Activated CD4-positive, alpha-beta T cell treated with anti-CD3 and anti-CD28 coated beads, Interleukin-2, amount 10 ng/mL, durations not matched to agents 7 days and 5 days (primary cell): Measurements from ENCODE around the gene KIF25. TPM values are rescaled to one million over a fixed set of nuclear protein-coding genes. Genes with fewer than 3 reads are reported as not detected.

Experiments used
- CTCF ChIA-PET: fragments of 350-600 bp; sonication (Branson Sonifier 250); formaldehyde crosslinking; loops from one replicate; lab custom pipeline; 2021; ENCODE audit warnings: antibody characterized with exemption; lab: Charles Lee
- POLR2A ChIA-PET: fragments of 350-600 bp; sonication (Branson Sonifier 250); formaldehyde crosslinking; loops from one replicate; lab custom pipeline; 2021; ENCODE audit warnings: antibody characterized with exemption; lab: Charles Lee
- DNase-seq: peaks from one replicate; pipeline ENCODE4 v3.0.0-alpha.2; 2020
- H3K27ac Mint-ChIP-seq: one replicate; pipeline ENCODE4 v1.8.0; 2021; ENCODE audit warnings: mild to moderate bottlenecking, moderate library complexity, mixed read lengths
- H3K27me3 Mint-ChIP-seq: one replicate; pipeline ENCODE4 v1.8.0; 2021; ENCODE audit warnings: mixed read lengths
- H3K36me3 Mint-ChIP-seq: one replicate; pipeline ENCODE4 v1.8.0; 2021; ENCODE audit warnings: low read depth, mixed read lengths
- H3K4me1 Mint-ChIP-seq: one replicate; pipeline ENCODE4 v1.8.0; 2021; ENCODE audit warnings: mixed read lengths
- H3K4me3 Mint-ChIP-seq: one replicate; pipeline ENCODE4 v1.8.0; 2021; ENCODE audit warnings: mild to moderate bottlenecking, moderate library complexity, mixed read lengths
- H3K9me3 Mint-ChIP-seq: one replicate; pipeline ENCODE4 v1.8.0; 2021; ENCODE audit warnings: mixed read lengths
- total RNA-seq, 2 experiments: library from RNA; stranded (reverse); gene quantifications; one replicate each; pipeline ENCODE4 v1.2.3, GENCODE V29; 2021

Gene KIF25
- total RNA-seq, result not detected

GRCh38 chr6:167997642-167998041 lies at the start of gene KIF25:
KIF25 (plus strand) TSS chr6:167997671; CDS start chr6:168029586, 31,915 bp downstream.
- no peaks in the 10 kb centered on the region for H3K9me3 Mint-ChIP-seq
- no peaks in the 10 kb centered on the region for H3K27me3 Mint-ChIP-seq
- DNase-seq, result no peak
- POLR2A ChIA-PET, result no interaction called here
- no peak within 1 kb of the TSS for H3K27ac Mint-ChIP-seq
- H3K4me1 Mint-ChIP-seq, result no peaks in the 10 kb centered on the region
- no peak within 1 kb of the TSS for H3K4me3 Mint-ChIP-seq
- no peaks in the 10 kb centered on the region for H3K36me3 Mint-ChIP-seq
- CTCF ChIA-PET, result no interaction called here

GRCh38 chr6:167947716-167948115 lies 49.8 kb upstream of the KIF25 start:
- no peaks in the 10 kb centered on the region for H3K4me1 Mint-ChIP-seq
- peaks cover 2% of the 10 kb centered on the region for H3K27me3 Mint-ChIP-seq
- DNase-seq, result no peak
- no peak overlapping the region for H3K27ac Mint-ChIP-seq
- no peak overlapping the region for H3K4me3 Mint-ChIP-seq
- ChIA-PET CTCF (interaction anchor here (0.6 kb wide), 1 partner anchor 1474 kb away, joined by 3 read pairs; no protein-coding TSS in a partner anchor), POLR2A (no interaction called here)
- no peaks in the 10 kb centered on the region for H3K9me3 Mint-ChIP-seq
- H3K36me3 Mint-ChIP-seq, result no peaks in the 10 kb centered on the region

GRCh38 chr6:167948716-167949115 lies 48.8 kb upstream of the KIF25 start:
- DNase-seq, result no peak
- POLR2A ChIA-PET, result no interaction called here
- CTCF ChIA-PET, result no interaction called here

GRCh38 chr6:167949121-167949684 lies 48.3 kb upstream of the KIF25 start:
- ChIA-PET CTCF (no interaction called here), POLR2A (no interaction called here)
- no peaks in the 10 kb centered on the region for H3K36me3 Mint-ChIP-seq
- no peaks in the 10 kb centered on the region for H3K9me3 Mint-ChIP-seq
- H3K27ac Mint-ChIP-seq, result no peak overlapping the region
- DNase-seq, result no peak
- no peaks in the 10 kb centered on the region for H3K27me3 Mint-ChIP-seq
- no peak overlapping the region for H3K4me3 Mint-ChIP-seq
- no peaks in the 10 kb centered on the region for H3K4me1 Mint-ChIP-seq

More at GRCh38 chr6:167948716-167949115, 48.8 kb upstream of the KIF25 start:
- no peaks in the 10 kb centered on the region for H3K4me1 Mint-ChIP-seq
- no peak overlapping the region for H3K4me3 Mint-ChIP-seq
- H3K27ac Mint-ChIP-seq, result no peak overlapping the region
- no peaks in the 10 kb centered on the region for H3K36me3 Mint-ChIP-seq
- no peaks in the 10 kb centered on the region for H3K9me3 Mint-ChIP-seq
- H3K27me3 Mint-ChIP-seq, result no peaks in the 10 kb centered on the region

- H3K4me3 Mint-ChIP-seq, result no peak overlapping the region
- H3K9me3 Mint-ChIP-seq, result no peaks in the 10 kb centered on the region
- H3K27me3 Mint-ChIP-seq, result no peaks in the 10 kb centered on the region
- ChIA-PET POLR2A (no interaction called here), CTCF (no interaction called here)
- H3K36me3 Mint-ChIP-seq, result no peaks in the 10 kb centered on the region
- no peaks in the 10 kb centered on the region for H3K4me1 Mint-ChIP-seq
- DNase-seq, result no peak
- H3K27ac Mint-ChIP-seq, result no peak overlapping the region
Observed at GRCh38 chr6:167951781-167952511, 45.5 kb upstream of the KIF25 start.

GRCh38 chr6:167952512-167952859 lies 45.0 kb upstream of the KIF25 start:
- no peak for DNase-seq
- no peak overlapping the region for H3K27ac Mint-ChIP-seq
- no peaks in the 10 kb centered on the region for H3K4me1 Mint-ChIP-seq
- CTCF ChIA-PET, result no interaction called here
- H3K36me3 Mint-ChIP-seq, result no peaks in the 10 kb centered on the region
- no peaks in the 10 kb centered on the region for H3K27me3 Mint-ChIP-seq
- no peak overlapping the region for H3K4me3 Mint-ChIP-seq
- H3K9me3 Mint-ChIP-seq, result no peaks in the 10 kb centered on the region
- POLR2A ChIA-PET, result no interaction called here

GRCh38 chr6:167953551-167953950 lies 43.9 kb upstream of the KIF25 start:
- ChIA-PET CTCF (no interaction called here), POLR2A (no interaction called here)
- no peak overlapping the region for H3K27ac Mint-ChIP-seq
- no peaks in the 10 kb centered on the region for H3K9me3 Mint-ChIP-seq
- no peaks in the 10 kb centered on the region for H3K27me3 Mint-ChIP-seq
- DNase-seq, result no peak
- no peaks in the 10 kb centered on the region for H3K4me1 Mint-ChIP-seq
- no peaks in the 10 kb centered on the region for H3K36me3 Mint-ChIP-seq
- no peak overlapping the region for H3K4me3 Mint-ChIP-seq

GRCh38 chr6:167954151-167954550 lies 43.3 kb upstream of the KIF25 start:
- H3K4me3 Mint-ChIP-seq, result no peak overlapping the region
- ChIA-PET POLR2A (no interaction called here), CTCF (no interaction called here)
- H3K9me3 Mint-ChIP-seq, result no peaks in the 10 kb centered on the region
- no peak for DNase-seq
- no peaks in the 10 kb centered on the region for H3K4me1 Mint-ChIP-seq
- no peak overlapping the region for H3K27ac Mint-ChIP-seq
- no peaks in the 10 kb centered on the region for H3K27me3 Mint-ChIP-seq
- H3K36me3 Mint-ChIP-seq, result no peaks in the 10 kb centered on the region

- no peak for DNase-seq
- ChIA-PET CTCF (no interaction called here), POLR2A (no interaction called here)
- no peaks in the 10 kb centered on the region for H3K27me3 Mint-ChIP-seq
- no peaks in the 10 kb centered on the region for H3K4me1 Mint-ChIP-seq
- no peak overlapping the region for H3K4me3 Mint-ChIP-seq
- H3K9me3 Mint-ChIP-seq, result no peaks in the 10 kb centered on the region
- H3K36me3 Mint-ChIP-seq, result no peaks in the 10 kb centered on the region
- H3K27ac Mint-ChIP-seq, result no peak overlapping the region
Observed at GRCh38 chr6:167956491-167956890, 41.0 kb upstream of the KIF25 start.

GRCh38 chr6:167956983-167957492 lies 40.4 kb upstream of the KIF25 start:
- no peak for DNase-seq
- ChIA-PET POLR2A (no interaction called here), CTCF (no interaction called here)
- Mint-ChIP-seq H3K4me1 (no peaks in the 10 kb centered on the region), H3K4me3 (no peak overlapping the region), H3K27me3 (no peaks in the 10 kb centered on the region), H3K9me3 (no peaks in the 10 kb centered on the region), H3K36me3 (no peaks in the 10 kb centered on the region), H3K27ac (no peak overlapping the region)

GRCh38 chr6:167957626-167958025 lies 39.8 kb upstream of the KIF25 start:
- DNase-seq, result no peak
- H3K27ac Mint-ChIP-seq, result no peak overlapping the region
- ChIA-PET POLR2A (no interaction called here), CTCF (no interaction called here)
- H3K4me3 Mint-ChIP-seq, result no peak overlapping the region
- no peaks in the 10 kb centered on the region for H3K4me1 Mint-ChIP-seq
- H3K27me3 Mint-ChIP-seq, result no peaks in the 10 kb centered on the region
- no peaks in the 10 kb centered on the region for H3K9me3 Mint-ChIP-seq
- no peaks in the 10 kb centered on the region for H3K36me3 Mint-ChIP-seq

GRCh38 chr6:167960579-167960978 lies 36.9 kb upstream of the KIF25 start:
- no peaks in the 10 kb centered on the region for H3K36me3 Mint-ChIP-seq
- DNase-seq, result no peak
- no peaks in the 10 kb centered on the region for H3K9me3 Mint-ChIP-seq
- no peak overlapping the region for H3K4me3 Mint-ChIP-seq
- no peaks in the 10 kb centered on the region for H3K27me3 Mint-ChIP-seq
- H3K27ac Mint-ChIP-seq, result no peak overlapping the region
- CTCF ChIA-PET, result no interaction called here
- POLR2A ChIA-PET, result no interaction called here
- no peaks in the 10 kb centered on the region for H3K4me1 Mint-ChIP-seq

GRCh38 chr6:167962711-167963110 lies 34.8 kb upstream of the KIF25 start:
- H3K27ac Mint-ChIP-seq, result no peak overlapping the region
- H3K4me3 Mint-ChIP-seq, result no peak overlapping the region
- H3K4me1 Mint-ChIP-seq, result no peaks in the 10 kb centered on the region
- H3K9me3 Mint-ChIP-seq, result no peaks in the 10 kb centered on the region
- no peaks in the 10 kb centered on the region for H3K36me3 Mint-ChIP-seq
- ChIA-PET CTCF (no interaction called here), POLR2A (no interaction called here)
- no peak for DNase-seq
- no peaks in the 10 kb centered on the region for H3K27me3 Mint-ChIP-seq
